H1 (cell line): ENCODE results near the gene MYH11. TPM values are rescaled to one million over a fixed set of nuclear protein-coding genes. Genes with fewer than 3 reads are reported as not detected.

ENCODE experiments used
- ASH2L ChIP-seq: fragments of 200-600, 300-600 bp; sonication (generic); IDR thresholded peaks from one replicate; pipeline ENCODE4 v1.7.1; 2017; ENCODE audit warnings: low read length
- CHD2 ChIP-seq: IDR thresholded peaks from 2 replicates; pipeline ENCODE4 v1.6.1; 2012; ENCODE audit warnings: low read length, improper control_type of control experiment
- POLR2AphosphoS5 ChIP-seq: IDR thresholded peaks from 2 replicates; pipeline ENCODE4 v1.6.1; 2011; ENCODE audit warnings: low read depth, low read length
- polyA plus RNA-seq, 7 experiments: library from polyadenylated mRNA; depleted of rRNA in 3 of 7; stranded (reverse) in 5 of 7; unstranded in 2 of 7; fragments of >200 nt in 5 of 7; fragments of 200-250 nt in 2 of 7; gene quantifications; 1 replicate in 5 of 7; 2 replicates in 1 of 7; 4 replicates in 1 of 7; pipeline versions ENCODE4 v1.2.1 to v1.2.3, GENCODE V29; 2011 to 2013; ENCODE audit warnings: missing spikeins in 2 of 7, mixed read lengths in 2 of 7
- total RNA-seq: library from RNA; stranded (reverse); fragmentation: NEBNext Ultra II Directional; extraction: Animal tissue kit (Norgen Biotek cat#: 25700); gene quantifications from 2 replicates; pipeline ENCODE4 v1.2.1, GENCODE V29; 2021

The MYH11 gene
- total and polyA plus RNA-seq, 2 of the 8 experiments (the other 6 are each of a cell fraction or from before 2014, with no cell fraction given) = 0.11 to 0.78 TPM

DNA sequence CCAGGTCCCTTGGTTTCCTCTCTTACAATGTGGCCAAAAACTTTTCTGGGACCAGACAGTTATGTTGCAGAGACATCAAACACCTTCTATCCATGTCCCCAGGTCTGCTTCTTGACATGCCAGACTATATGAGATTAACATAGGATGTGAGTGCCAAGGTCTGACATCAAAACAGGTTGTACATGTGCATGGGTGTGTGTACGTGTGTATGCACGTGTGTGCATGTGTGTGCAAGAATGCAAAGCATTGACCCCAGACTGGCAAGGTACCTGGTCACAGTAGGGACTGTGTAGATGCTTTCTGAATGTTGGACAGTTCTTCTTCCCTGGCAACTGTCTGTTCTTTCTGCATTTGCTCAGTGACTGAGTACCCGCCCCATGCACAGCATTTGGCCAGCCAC, 121.2 kb downstream of the MYH11 start (continued):
- no peak for TF ChIP-seq POLR2AphosphoS5
- no peak for TF ChIP-seq ASH2L
- no peak for TF ChIP-seq CHD2
